ELF-1 (cell line): Measurements from ENCODE around the gene KSR2.

Source experiments
- DNase-seq: peaks from one replicate; pipeline ENCODE4 v3.0.0-alpha.2; 2016; ENCODE audit warnings: low read depth, low spot score

KSR2 gene

DNA sequence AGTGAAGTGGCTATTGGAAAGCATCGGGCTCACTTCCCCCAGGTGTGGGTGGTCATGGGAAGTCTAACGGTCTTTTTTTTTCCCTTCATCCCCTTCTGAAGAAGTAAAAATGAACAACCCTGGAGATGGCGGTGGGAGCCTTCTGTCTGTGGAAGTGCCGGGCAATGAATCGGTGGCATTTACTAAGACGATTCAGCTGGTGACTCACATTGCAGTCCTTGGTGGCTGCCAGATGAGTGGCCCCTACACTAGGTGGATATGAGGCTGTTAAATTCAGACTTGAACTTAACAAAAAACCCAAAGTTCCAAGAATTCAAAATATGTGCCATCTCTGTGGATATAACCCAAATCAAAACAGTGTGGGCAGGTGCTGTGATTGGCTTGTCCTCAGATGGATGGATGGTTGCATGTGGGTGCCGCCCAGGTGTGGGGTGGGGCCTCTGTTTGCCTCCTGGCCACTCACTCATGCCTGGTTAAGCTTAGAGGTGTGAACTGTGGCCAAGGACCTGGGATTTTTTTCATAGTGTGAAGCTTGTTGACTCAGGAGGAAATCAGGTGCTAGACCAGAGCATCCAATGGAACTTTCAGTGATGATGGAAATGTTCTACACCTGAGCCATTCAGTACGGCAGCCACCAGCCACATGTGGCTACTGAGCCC lies 430.6 kb downstream of the KSR2 start:
- no peak for DNase-seq

DNA sequence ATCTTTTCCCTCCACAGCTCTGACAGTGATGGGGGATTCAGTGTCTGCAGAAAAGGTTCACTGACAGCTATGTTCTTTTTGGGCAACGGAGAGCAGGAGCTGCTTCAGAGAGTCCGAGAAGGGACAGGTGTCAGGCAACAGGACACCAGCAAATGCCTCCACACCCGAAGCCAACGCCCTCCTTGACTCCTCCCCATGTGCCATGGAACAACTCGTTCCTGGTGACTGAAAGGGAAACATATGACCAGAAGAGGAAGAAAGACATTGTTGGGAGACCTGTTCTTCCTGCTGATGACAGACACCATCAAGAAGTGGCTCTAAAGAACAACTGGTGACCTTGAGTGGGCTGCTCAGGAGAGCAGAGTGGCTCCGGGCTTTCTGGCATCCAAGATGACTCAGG lies 435.1 kb downstream of the KSR2 start:
- no peak for DNase-seq

DNA sequence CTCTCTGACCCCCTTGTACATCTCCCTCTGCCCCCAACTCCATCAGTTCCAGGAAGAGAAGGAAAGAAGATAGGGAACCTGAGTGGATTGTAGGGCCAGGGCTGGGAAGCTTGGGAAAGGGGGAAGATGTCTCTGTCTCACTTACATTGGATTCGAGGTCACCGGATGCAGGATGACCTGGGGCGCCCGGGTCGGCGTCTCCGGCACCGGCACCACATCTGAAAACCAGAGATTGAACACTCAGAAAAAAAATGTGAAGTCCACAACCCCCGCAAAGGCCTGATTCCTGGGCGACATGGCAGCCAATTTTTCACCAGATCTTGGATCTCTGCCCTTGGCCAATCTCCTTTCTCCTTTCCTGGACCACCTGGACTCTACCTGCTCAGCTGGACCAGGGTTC lies 438.0 kb downstream of the KSR2 start:
- no peak for DNase-seq

DNA sequence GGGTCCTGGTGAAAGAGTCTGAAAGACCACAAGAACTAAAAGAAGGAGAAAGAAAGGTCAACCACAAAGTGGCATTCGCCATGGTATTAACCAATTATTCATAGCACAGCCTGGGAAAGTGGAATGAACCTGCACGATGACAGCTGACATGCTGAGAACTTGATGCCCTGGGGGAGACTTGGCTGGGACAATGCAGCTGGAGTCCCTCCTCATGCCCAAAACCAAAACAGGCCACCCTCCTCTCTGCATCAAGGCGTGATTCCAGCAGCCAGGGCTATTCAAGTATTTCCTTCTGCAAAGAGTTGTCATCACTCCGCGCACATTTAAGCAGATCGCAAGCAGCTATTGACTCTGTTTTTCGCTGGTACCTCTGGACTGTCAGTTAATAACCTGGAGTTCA lies 440.3 kb downstream of the KSR2 start:
- DNase-seq, result no peak

DNA sequence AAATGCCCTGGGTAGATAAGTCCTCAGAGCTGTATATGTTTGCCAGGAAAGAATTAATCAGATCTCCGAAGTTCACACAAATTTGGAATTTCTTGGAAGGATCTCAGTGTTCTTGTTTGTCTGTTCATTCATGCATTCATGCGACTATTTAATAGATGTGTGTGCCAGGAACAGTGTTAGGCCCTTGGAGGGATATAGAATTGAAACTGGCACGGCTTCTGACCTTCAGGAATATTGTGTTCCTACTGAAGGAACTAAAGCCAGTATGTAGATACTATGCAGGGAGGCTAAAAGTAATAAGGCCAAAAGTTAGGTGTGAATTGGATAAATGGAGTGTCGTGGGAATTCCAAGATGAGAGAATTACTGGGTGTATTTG lies 441.3 kb downstream of the KSR2 start:
- no peak for DNase-seq

DNA sequence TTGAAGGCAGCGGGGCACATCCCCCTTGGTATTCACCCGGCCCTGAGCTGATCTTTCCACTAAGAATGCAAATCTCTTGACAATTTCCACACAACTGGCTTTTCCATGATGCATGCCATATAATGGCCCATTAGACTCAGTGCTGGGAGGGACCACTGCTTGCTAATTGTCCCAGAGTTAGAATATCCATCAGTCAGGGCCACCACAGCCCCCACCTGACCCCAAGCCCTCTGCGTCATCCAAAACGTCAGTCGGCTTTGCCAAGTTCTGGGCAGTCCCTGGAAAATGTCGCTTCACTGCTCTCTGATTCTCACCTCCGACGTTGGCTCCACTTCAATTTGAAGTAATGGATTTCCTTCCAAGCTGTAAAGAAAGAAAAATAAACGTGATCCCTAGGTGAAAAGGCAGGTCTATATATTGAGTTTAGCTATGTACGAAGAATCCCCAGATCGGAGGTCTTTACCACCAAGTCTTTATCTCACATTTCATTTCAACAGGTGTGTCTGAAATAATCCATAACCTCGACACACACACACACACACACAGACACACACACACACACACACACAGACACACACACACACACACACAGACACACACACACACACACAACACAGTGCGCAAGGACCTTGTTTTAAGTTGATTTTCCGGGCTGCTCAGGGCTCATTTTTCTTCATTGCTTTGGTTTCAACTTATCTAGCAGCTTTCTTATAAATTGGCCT lies 441.9 kb downstream of the KSR2 start:
- no peak for DNase-seq

DNA sequence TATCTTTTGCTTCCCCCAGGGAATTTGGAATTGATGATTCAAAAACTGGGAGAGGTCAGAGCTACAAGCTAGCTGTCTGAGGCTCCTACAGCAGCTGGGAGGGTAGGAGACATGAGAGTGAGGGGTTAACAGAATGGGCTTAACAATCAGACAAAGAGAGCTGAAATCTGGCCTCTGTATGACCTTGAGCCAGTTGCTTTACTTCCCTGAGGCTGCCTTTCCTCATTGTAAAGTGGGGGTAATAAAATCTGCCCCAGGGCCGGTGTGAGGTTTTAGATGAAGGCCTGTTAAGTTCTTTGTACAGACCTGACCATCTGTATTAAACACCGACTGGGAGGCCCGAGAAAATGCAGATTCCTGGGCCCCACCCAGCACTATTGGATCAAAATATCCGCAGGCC lies 443.0 kb downstream of the KSR2 start:
- DNase-seq, result no peak

DNA sequence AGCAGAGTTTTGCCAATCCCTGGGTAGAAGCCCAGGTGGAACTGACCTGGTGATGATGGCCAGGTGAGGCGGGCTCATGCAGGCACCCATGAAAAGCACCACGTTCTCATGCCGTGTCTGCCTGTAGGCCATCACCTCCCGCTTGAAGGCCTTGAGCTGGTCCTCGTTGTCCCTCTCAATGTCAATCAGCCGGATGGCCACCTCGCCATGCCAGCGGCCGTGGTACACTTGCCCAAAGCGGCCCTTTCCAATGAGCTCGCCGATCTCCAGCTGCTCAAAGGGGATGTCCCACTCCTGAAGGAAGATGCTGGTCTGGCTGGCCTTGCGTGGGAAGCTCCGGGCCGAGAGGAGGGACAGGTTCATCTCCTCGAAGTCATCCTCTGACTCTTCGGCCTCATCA lies 444.0 kb downstream of the KSR2 start:
- no peak for DNase-seq

DNA sequence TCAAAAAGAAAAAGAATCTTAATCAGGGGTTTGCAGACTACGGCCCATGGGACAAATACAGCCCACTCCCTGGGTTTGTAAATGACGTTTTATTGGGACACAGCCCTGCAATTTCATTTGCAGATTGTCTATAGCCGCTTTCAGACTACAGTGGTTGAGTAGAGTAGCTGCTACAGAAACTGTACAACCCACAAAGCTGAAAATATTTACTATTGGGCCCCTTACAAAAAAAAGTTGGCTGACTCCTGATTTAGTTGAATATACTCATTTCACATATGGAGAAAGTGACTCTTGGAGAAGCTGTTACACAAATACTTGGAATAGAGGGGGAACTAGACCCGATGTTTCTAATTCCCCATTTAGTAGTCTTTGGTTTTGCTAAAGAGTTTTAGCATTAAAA lies 444.8 kb downstream of the KSR2 start:
- no peak for DNase-seq

DNA sequence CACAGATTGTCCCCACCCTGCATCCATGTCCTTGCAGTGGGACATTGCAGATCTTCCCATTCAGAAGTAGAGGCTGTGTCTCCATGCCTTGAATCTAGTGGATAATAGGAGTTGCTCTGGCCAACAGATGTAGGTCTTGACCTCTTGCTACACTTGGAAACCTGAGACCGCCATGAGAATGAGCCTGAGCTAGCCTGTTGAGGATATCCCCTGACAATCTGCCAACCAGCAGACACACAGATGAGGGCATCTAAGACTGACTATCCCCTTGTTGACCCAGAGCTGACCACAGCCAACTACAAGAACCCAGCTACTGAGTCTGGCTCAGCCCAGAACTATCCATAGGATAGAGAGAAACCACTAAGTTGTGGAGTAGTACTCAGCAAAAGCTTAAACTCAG lies 446.2 kb downstream of the KSR2 start:
- DNase-seq, result no peak

DNA sequence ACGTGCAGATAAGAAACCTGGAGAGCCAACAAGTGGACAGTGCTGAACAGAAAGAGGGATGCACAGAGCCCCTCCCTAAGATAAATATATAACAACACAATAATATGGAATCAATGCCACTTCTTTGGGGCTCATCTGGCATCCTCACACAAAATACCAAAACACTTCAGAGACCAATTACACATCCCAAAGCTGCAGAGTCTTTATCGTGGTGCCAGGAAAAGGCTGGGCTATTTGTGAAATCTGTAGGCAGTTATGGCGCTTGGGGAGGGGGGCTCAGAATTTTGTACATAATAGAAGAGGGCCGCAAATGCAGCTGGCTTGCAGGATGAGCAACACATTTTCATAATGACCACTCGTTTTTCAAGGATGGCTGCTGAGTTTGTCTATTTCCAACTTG lies 446.9 kb downstream of the KSR2 start:
- DNase-seq, result no peak

DNA sequence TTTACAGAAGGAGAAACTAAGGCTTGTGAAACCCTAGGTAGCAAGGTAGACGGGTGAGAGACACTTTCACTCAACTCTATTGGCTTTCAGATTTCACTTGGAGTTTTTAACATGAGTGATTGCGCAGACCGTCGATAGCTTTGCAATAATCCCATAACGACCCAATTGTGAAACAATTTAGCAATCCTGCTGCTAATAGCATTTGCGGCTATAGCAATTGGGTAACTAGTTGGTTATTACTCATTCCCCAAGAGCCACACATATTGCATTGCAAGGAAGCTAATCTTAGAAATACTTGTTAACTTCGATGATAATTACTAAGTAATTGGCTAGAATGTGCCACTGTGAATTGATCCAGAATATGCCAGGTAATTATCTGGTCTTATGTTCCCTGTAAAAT lies 447.4 kb downstream of the KSR2 start:
- no peak for DNase-seq

DNA sequence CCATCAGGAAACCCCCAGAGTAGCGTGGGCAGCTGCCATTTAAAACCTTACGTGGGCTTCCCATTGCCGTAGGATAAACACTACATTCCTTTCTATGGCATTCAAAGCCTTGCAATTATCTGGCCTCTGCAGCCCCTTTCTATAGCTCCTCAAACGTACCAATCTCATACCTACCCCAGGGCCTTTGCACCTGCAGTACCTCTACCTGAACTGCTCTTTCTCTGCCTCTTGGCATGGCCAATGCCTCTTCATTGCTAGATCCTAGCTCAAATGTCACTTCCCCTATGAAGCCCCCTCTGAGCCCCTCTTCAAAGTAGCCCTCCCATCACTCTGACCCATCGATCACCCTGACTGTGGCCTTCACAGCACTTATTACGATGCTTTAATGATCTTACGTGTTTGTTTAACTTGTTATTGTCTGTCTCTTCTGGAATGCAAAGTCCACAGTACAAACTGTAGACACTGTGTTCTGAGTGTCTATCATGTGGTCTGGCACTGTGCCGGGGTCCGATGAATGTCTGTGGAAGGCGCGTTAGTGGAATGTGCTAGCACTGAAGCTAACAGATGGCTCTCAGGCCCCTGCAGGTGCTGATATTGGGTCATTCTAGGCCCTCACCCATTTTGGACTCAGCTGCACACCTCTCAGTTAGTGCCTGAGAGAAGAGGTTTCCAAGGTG lies 450.1 kb downstream of the KSR2 start:
- DNase-seq, result no peak

DNA sequence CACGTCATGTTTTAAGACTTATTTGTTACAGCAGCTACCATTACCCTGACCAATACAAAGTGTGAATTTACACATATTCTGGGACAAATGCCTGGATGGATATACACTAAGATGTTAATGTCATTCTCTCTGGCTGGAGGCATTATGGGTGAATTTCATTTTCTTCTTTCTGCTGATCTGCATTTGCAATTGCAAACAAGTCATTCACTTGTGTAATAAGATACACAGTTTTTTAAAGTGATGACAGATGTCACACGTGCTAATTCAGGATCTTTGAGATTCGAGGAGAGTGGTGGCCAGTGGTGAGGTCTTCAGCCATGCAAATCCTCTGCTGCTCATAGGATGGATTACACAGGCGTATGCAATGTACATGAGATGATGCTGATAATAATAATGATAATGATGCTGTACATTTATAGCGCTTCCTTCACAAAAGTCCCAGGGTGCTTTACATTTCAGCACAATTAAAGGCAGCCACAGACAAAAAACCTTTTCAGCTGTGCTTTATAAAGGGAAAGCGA lies 451.5 kb downstream of the KSR2 start:
- DNase-seq, result no peak

DNA sequence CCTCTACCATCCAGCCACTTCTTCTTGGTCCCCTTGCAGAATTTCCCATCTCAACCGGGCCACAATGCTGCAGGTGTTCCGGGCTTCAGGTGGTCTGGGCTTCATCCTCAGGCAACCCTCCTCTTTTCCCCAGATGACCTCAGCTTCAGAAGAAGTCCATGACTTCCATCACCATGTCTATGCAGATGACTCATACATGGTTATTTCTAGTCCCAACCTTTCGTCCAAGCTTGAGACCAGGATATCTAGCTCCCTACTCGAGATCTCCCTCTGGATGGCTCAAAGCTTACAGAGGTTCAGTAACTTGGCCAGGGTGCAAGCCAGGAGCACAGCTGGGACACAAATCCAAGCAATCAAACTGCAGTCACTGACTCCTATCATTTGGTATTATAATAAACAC lies 452.8 kb downstream of the KSR2 start:
- DNase-seq, result no peak

DNA sequence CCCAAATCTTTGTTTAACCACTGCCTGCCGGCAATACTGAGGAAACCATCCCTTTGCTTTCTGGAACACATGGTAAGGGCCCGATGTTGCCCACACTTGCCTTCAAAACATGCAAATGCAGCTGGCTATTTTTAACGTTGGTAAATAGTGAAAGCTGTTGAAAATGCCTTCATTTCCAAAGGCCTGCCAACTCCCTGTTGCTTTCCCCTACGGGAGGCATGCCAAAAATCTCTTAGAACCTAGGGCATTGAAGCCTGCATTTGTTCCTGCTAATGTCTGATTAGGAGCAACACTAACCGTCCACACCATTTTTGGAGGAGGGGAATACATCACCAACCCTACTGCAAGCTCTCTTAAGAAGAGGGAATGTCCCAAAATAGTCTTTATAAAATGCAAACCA lies 454.8 kb downstream of the KSR2 start:
- no peak for DNase-seq

DNA sequence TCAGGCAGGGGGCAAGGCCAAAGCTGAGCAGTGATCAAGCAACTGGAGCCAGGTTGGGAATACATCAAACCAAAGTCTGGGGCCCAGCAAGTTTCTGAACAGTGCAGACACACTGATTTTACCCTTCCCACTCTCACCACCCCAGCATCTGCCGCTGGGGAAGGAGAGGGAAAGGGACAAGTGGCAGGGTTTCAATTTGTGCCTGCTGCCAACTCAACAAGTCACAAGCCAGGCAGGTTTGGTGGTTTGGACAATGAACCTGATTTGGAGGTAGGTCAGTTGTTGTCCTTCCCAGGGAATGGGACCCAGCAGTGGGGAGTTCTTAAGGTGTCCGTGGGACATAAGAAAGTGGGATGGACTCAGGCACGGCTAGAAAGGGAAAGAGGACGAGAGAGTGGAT lies 455.4 kb downstream of the KSR2 start:
- DNase-seq, result no peak

DNA sequence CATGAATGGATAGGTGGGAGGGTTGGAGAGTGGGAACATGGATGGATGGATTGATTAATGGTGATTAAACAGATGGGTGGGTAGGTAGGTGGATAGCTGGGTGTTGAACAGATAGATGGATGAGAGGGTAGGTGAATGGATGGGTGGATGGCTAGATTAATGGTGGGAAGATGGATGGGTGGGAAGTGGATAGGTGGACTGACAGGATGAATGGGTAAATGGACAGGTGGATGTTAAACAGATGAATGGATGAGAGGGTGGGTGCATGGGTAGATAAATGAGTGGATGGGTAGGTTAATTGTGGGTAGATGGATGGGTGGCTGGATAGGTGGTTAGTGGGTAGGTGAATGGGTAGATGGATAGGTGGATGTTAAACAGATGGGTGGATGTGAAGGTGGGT lies 460.3 kb downstream of the KSR2 start:
- no peak for DNase-seq

DNA sequence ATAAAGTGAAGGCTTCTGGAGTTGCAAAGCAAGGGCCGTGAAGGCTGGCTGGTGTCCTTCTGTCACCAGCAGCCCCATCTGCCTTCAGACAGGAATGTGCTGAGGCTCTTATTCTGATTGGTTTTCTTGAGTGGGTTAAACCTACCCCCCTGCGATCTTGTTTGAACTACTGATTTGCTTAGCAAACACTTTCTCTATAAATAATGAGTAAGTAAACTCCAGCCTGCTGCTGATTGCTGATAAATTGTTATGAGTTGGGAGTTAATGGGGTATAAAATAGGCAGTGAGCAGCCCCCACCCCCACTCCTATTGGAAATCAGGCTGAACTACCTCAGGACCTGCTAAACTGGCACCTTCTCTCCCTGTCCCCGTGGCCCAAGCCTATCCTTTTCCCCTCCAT lies 461.2 kb downstream of the KSR2 start:
- DNase-seq, result no peak

DNA sequence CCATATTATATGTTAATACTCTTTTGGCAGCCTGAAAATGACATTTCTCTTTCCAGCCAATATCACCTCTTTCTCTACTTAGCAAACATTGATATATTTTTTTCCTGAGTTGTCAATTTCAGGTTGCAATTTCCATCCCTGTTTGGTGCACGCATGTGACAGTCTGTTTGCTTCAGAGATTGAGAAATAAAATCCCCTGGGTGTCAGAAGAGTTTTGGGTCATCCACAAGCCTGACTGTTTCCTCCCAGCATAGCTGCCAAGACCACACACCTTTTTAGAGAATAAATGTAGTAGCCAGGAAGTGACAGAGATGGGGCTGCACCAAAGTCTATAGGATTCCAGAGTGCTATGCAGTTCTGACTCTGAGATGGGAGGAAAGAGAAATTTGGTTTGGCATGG lies 462.5 kb downstream of the KSR2 start:
- DNase-seq, result no peak

DNA sequence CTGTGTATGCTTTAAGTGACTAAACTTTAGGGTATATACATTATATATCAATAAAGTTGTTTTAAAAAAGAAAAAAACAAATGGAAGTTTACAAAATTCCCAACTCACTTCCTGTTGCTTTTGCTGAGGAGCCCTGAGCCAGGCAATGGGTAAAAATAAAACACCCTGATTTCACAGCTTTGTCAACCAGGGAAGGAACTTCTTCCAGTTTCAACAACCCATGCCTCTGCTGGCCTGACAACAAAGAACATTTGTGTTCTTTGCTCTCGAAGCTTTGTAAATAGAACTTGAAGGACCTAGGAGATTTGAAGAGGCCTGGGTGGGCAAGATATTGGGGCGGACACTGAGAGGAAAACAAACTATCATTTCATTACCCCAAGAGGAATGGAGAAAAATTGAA lies 466.2 kb downstream of the KSR2 start:
- DNase-seq, result no peak

DNA sequence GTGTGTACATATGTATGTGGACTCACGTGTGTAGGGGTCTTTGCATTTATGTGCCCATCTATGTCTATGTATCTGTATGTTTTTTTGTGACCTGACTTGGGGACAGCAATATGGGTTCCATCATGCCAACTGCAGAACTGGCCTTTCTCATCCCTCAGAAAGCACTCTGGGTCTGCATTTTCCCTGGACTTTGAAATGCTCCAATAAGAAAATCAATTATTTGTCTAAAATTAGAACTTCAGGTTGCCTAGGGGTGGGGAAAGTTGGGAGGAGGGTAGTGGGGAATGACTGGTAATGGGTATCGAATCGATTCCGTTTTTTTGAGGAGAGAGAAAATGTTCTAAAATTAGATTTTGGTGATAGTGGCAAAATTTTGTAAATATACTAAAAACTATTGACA lies 466.6 kb downstream of the KSR2 start:
- no peak for DNase-seq
